HEK293T (cell line): ENCODE data around the gene PRKAR1B.

Source experiments
- HDGF ChIP-seq: fragments of 450-650 bp; IDR thresholded peaks from 2 replicates; pipeline ENCODE4 v1.6.1; 2017; ENCODE audit warnings: antibody characterized with exemption, borderline replicate concordance
- SUZ12 ChIP-seq: fragments of 450-650 bp; IDR thresholded peaks from 2 replicates; pipeline ENCODE4 v1.6.1; 2016; ENCODE audit warnings: mild to moderate bottlenecking

GRCh38 chr7:549891-550625, 177.0 kb downstream of the PRKAR1B start:
- TF ChIP-seq HDGF (no peak), SUZ12 (no peak)
